ENCODE results near the gene ELK4.
"Not testable (repeated sequence)": the region's sequence is repeated elsewhere in the genome, so short reads cannot be mapped to it uniquely, and the experiment has no call there.

The ELK4 gene

DNA sequence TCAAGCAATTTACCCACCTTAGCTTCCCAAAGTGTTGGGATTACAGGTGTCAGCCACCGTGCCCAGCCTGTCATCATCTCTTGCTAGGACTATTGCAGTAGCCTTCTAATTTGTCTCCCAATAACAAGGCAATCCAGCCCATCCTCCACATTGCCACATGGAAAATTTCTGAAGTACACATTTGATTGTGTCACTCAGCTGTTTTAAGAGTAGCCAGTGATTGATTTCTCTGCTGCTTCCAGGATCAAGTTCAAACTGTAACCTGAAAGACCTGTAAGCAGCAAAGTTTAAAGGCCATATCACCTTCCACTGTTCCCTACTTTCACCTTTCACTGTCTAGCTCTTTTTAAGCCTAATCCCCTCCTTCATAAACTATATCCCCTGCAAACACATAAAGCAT, 7.8 kb upstream of the ELK4 start:
- peaks cover 27% of the 10 kb centered on the region for H3K27me3 ChIP-seq
- H3K9me3 ChIP-seq, result no peaks in the 10 kb centered on the region
- H3K27ac ChIP-seq, result no peak overlapping the region
- no peaks in the 10 kb centered on the region for H3K36me3 ChIP-seq
- TF ChIP-seq, protein P1, sequence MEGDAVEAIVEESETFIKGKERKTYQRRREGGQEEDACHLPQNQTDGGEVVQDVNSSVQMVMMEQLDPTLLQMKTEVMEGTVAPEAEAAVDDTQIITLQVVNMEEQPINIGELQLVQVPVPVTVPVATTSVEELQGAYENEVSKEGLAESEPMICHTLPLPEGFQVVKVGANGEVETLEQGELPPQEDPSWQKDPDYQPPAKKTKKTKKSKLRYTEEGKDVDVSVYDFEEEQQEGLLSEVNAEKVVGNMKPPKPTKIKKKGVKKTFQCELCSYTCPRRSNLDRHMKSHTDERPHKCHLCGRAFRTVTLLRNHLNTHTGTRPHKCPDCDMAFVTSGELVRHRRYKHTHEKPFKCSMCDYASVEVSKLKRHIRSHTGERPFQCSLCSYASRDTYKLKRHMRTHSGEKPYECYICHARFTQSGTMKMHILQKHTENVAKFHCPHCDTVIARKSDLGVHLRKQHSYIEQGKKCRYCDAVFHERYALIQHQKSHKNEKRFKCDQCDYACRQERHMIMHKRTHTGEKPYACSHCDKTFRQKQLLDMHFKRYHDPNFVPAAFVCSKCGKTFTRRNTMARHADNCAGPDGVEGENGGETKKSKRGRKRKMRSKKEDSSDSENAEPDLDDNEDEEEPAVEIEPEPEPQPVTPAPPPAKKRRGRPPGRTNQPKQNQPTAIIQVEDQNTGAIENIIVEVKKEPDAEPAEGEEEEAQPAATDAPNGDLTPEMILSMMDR (IDR thresholded peaks at IDR 0.05), result no peak
- no peak overlapping the region for H3K4me3 ChIP-seq (ENCODE audit: low read depth in 1 of 2, low read length in 1 of 2)
- no peaks in the 10 kb centered on the region for H3K4me1 ChIP-seq (ENCODE audit: control insufficient read depth in 1 of 2, insufficient read depth in 1 of 2, low read depth in 1 of 2, low read length in 1 of 2)

DNA sequence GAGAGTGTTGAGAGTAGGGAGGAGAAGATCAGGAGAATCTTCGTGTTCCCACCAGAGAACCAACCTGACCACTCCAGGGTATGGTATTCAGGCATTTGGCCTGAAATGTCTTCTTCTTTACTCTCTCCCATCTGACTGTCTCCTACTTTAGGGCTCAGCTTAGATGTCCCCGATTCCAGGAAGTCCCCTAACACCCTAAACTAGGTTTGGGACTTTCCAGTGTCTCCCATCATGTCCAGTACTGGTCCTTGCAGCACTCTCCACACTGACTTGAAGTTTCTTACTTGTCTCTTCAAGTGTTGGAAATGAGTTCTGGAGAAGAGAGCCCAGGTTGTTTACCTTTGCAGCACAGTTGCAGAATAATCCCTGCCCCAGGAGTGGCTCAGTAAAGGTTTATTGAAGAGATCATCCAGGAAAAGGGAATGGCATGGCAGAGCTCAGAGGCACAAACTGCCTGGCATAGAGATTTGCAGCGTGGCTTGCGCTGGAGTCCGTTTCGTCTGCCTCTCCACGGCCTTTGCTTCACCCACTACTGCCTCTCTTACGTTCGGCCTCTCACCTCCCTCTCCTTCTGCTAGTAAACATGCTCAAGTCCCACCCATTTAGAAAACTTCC, 6.2 kb upstream of the ELK4 start:
- Histone ChIP-seq H3K4me1 (ENCODE audit: control insufficient read depth in 1 of 2, insufficient read depth in 1 of 2, low read depth in 1 of 2, low read length in 1 of 2) (no peaks in the 10 kb centered on the region), H3K4me3 (ENCODE audit: low read depth in 1 of 2, low read length in 1 of 2) (no peak overlapping the region), H3K9me3 (no peaks in the 10 kb centered on the region), H3K27me3 (peaks cover 37% of the 10 kb centered on the region), H3K27ac (no peak overlapping the region), H3K36me3 (no peaks in the 10 kb centered on the region)
- TF ChIP-seq, protein P1 (IDR thresholded peaks at IDR 0.05), result no peak

DNA sequence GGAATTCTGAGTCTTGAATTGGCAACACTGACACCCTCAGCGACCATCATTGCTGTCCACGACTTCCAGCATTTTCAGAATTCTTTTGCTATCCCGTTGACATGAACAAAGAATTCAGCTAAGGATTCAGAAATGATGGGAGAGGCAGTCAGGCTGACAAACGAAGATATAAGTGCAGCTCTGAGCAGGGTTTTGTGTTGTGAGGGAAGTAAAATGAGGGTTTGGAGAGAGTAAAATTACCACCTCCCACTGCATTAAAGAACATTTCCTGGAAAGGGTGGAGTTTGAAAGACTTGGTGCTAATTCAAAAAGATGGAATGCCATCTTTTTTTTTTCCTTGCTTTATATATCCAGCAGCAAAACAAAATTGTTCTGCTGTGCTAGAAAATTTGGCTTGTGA, 4.9 kb upstream of the ELK4 start:
- H3K27me3 ChIP-seq, result peaks cover 49% of the 10 kb centered on the region
- H3K36me3 ChIP-seq, result no peaks in the 10 kb centered on the region
- H3K4me1 ChIP-seq (ENCODE audit: control insufficient read depth in 1 of 2, insufficient read depth in 1 of 2, low read depth in 1 of 2, low read length in 1 of 2), result peaks cover 0 to 5% of the 10 kb centered on the region in 2 experiments
- TF ChIP-seq, protein P1 (IDR thresholded peaks at IDR 0.05), result no peak
- no peak overlapping the region for H3K27ac ChIP-seq
- H3K9me3 ChIP-seq, result no peaks in the 10 kb centered on the region
- H3K4me3 ChIP-seq (ENCODE audit: low read depth in 1 of 2, low read length in 1 of 2), result no peak overlapping the region

DNA sequence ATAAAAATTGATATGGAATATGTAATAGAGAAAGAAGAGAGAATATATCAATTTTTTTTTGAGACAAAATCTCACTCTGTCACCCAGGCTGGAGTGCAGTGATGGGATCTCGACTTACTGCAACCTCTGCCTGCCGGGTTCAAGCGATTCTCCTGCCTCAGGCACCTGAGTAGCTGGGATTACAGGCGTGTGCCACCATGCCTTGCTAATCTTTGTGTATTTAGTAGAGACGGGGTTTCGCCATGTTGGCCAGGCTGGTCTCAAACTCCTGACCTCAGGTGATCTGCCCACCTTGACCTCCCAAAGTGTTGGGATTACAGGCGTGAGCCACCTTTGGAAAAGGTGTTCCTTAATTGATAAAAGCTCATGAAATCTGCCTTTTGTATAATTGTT, 4.3 kb upstream of the ELK4 start:
- peaks cover 49% of the 10 kb centered on the region for H3K27me3 ChIP-seq
- H3K9me3 ChIP-seq; H3K4me1 ChIP-seq (ENCODE audit: control insufficient read depth in 1 of 2, insufficient read depth in 1 of 2, low read depth in 1 of 2, low read length in 1 of 2); H3K27ac ChIP-seq; H3K4me3 ChIP-seq (ENCODE audit: low read depth in 1 of 2, low read length in 1 of 2); H3K36me3 ChIP-seq: not testable (repeated sequence)

DNA sequence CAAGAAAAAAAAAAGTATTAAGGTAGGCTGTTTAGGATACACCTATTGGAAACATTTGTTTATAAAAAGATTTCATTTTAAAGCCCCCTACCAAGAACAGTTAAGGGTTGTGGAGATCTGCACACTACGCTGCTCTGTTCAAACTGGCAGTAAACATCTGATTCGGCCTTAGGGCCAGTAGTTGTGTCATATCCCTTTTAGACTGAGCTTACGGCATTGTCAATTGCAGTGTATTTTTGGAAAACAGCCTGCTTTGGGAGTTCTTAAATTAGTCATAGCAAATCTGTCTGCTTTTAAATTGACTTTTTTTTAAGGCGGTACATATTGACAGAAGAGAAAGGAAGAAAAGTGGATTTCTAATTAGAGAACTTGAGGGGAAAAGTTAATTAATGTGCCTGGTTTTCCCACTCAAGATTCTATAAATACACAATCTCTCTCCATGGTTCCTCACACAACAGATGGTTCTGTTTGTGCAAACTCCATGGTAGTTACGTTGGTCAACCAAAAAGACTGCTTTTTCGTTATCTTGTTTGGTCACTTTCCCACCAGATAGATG, 1.7 kb upstream of the ELK4 start:
- Histone ChIP-seq H3K27ac (no peak overlapping the region), H3K36me3 (no peaks in the 10 kb centered on the region), H3K27me3 (peaks cover 49% of the 10 kb centered on the region), H3K4me1 (ENCODE audit: control insufficient read depth in 1 of 2, insufficient read depth in 1 of 2, low read depth in 1 of 2, low read length in 1 of 2) (peaks cover 8 to 16% of the 10 kb centered on the region in 2 experiments), H3K4me3 (ENCODE audit: low read depth in 1 of 2, low read length in 1 of 2) (no peak overlapping the region), H3K9me3 (no peaks in the 10 kb centered on the region)
- TF ChIP-seq, protein P1 (IDR thresholded peaks at IDR 0.05), result no peak

DNA sequence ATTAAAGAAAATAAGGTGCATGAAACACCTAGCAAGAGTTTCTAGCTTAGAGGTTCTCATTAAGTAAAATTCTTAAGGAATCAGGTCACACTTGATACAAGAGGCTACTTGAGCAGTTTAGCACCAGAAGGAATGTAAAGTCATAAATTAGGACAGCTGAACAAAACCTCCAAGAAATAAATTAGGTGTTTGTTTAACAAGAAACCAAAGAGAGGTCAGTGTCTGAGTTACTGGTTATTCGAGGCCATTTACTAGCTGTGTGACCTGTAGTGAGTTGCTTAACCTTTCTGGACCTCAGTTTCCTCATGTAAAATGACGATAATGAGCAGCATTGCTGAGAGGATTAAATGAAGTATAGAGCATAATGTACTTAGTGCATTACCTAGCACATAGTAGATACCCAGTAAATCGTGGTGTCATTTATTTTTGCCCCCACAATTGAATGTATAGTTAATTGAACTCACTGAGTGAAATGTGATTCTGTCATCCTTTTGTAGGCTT, 908 bp upstream of the ELK4 start:
- peak overlapping the region; percentile 76 to 81 for H3K4me3 ChIP-seq (ENCODE audit: low read depth in 1 of 2, low read length in 1 of 2)
- H3K4me1 ChIP-seq (ENCODE audit: control insufficient read depth in 1 of 2, insufficient read depth in 1 of 2, low read depth in 1 of 2, low read length in 1 of 2), result peaks cover 8 to 16% of the 10 kb centered on the region in 2 experiments
- no peaks in the 10 kb centered on the region for H3K9me3 ChIP-seq
- H3K27me3 ChIP-seq, result peaks cover 42% of the 10 kb centered on the region
- H3K36me3 ChIP-seq, result no peaks in the 10 kb centered on the region
- H3K27ac ChIP-seq, result peak overlapping the region; percentile 84
- TF ChIP-seq, protein P1 (IDR thresholded peaks at IDR 0.05), result no peak

Measured in neutrophil (primary cell).